HCT116 (cell line): ENCODE measurements around the gene TJP1. TPM values are rescaled to one million over a fixed set of nuclear protein-coding genes. Genes with fewer than 3 reads are reported as not detected.

Experiments
- ATAC-seq: fragments of 200-7000 bp; cut with Tn5 transposase; 2 replicates; pipeline ENCODE4 v1.9.1; 2020; ENCODE audit warnings: mild to moderate bottlenecking, moderate library complexity
- BruUV-seq: library from RNA; stranded (reverse); fragments of 400-500 nt; replicated peaks from 2 replicates; lab custom pipeline; 2021; lab: Mats Ljungman, UMichigan
- CTCF ChIA-PET: fragments of 300-600 bp; sonication (Branson Sonifier 250); formaldehyde crosslinking; loops from one replicate; lab custom pipeline; 2021; ENCODE audit warnings: antibody characterized with exemption; lab: Charles Lee
- POLR2A ChIA-PET: fragments of 300-600, 350-600 bp; sonication (Branson Sonifier 250); formaldehyde crosslinking; loops from one replicate; lab custom pipeline; 2021; ENCODE audit warnings: antibody characterized with exemption; lab: Charles Lee
- RAD21 ChIA-PET, 2 experiments: fragments of 300-600 bp; sonication (Branson Sonifier 250); formaldehyde crosslinking; loops; one replicate each; lab custom pipeline; 2023; ENCODE audit warnings: low total read pairs in 2 of 2; ENCODE audit not compliant: uncharacterized antibody in 2 of 2, unreplicated experiment in 2 of 2, low non-redundant PET in 1 of 2; lab: Charles Lee
- DNase-seq: peaks from one replicate; pipeline ENCODE4 v3.0.0-alpha.2; 2010; ENCODE audit warnings: low read depth, low spot score
- H2AFZ ChIP-seq: fragments of 200-600 bp; shearing (Covaris generic), sonication (generic); 2 replicates; pipeline ENCODE4 v1.6.1; 2017; ENCODE audit warnings: low read depth, mixed run types, mixed read lengths, antibody characterized with exemption, low read length; ENCODE audit not compliant: poor library complexity, severe bottlenecking
- H3K27ac ChIP-seq: 2 replicates; pipeline ENCODE4 v1.5.1; 2012; ENCODE audit warnings: low read depth, low read length
- H3K27me3 ChIP-seq: fragments of 200-600 bp; sonication (generic); 2 replicates; pipeline ENCODE4 v1.6.1; 2016; ENCODE audit warnings: mixed run types, low read length, mixed read lengths; ENCODE audit not compliant: insufficient read depth
- H3K36me3 ChIP-seq, 2 experiments: fragments of 200-500 bp in 1 of 2; fragments of 200-600 bp in 1 of 2; sonication (Bioruptor generic) in 1 of 2; sonication (generic) in 1 of 2; 2 replicates each; pipeline versions ENCODE4 v1.5.1 to v1.6.1; 2014 to 2016; ENCODE audit warnings: low read length in 2 of 2, inconsistent platforms in 1 of 2, mixed read lengths in 1 of 2, mixed run types in 1 of 2; ENCODE audit not compliant: insufficient read depth in 2 of 2, control insufficient read depth in 1 of 2
- H3K4me1 ChIP-seq, 2 experiments: fragments of 200-600 bp in 1 of 2; sonication (generic) in 1 of 2; 2 replicates each; pipeline versions ENCODE4 v1.5.1 to v1.6.1; 2012 to 2017; ENCODE audit warnings: low read length in 2 of 2, inconsistent platforms in 1 of 2, mild to moderate bottlenecking in 1 of 2, mixed read lengths in 1 of 2, mixed run types in 1 of 2, moderate library complexity in 1 of 2; ENCODE audit not compliant: insufficient read depth in 2 of 2, control insufficient read depth in 1 of 2
- H3K4me2 ChIP-seq: fragments of 200-600 bp; sonication (generic); 2 replicates; pipeline ENCODE4 v1.6.1; 2017; ENCODE audit warnings: mixed run types, low read length, mixed read lengths
- H3K4me3 ChIP-seq, 2 experiments: fragments of 200-600 bp in 1 of 2; sonication (generic) in 1 of 2; replicated peaks in 1 of 2; 2 replicates each; pipeline ENCODE4 v1.5.1; 2011 to 2016; ENCODE audit warnings: low read length in 2 of 2, control low read depth in 1 of 2, low read depth in 1 of 2, mild to moderate bottlenecking in 1 of 2, mixed read lengths in 1 of 2, mixed run types in 1 of 2
- H3K79me2 ChIP-seq: fragments of 200-600 bp; sonication (generic); 2 replicates; pipeline ENCODE4 v1.6.1; 2017; ENCODE audit warnings: mild to moderate bottlenecking, mixed run types, low read length, moderate library complexity, mixed read lengths; ENCODE audit not compliant: insufficient read depth
- H3K9ac ChIP-seq: fragments of 200-600 bp; sonication (generic); 2 replicates; pipeline ENCODE4 v1.6.1; 2016; ENCODE audit warnings: low read length, mixed read lengths
- H3K9me2 ChIP-seq: fragments of 200-600 bp; sonication (generic), shearing (Covaris generic); 2 replicates; pipeline ENCODE4 v1.6.1; 2017; ENCODE audit warnings: mixed run types, mild to moderate bottlenecking, moderate library complexity; ENCODE audit not compliant: insufficient read depth
- H3K9me3 ChIP-seq, 2 experiments: fragments of 200-500 bp in 1 of 2; fragments of 200-600 bp in 1 of 2; sonication (Bioruptor generic) in 1 of 2; sonication (generic) in 1 of 2; 2 replicates each; pipeline ENCODE4 v1.6.1; 2014 to 2017; ENCODE audit warnings: low read length in 2 of 2, mixed read lengths in 2 of 2, inconsistent platforms in 1 of 2, low read depth in 1 of 2, mild to moderate bottlenecking in 1 of 2, mixed run types in 1 of 2, moderate library complexity in 1 of 2; ENCODE audit not compliant: control insufficient read depth in 1 of 2, insufficient read depth in 1 of 2
- H4K20me1 ChIP-seq: fragments of 200-600 bp; sonication (generic), shearing (Covaris generic); 2 replicates; pipeline ENCODE4 v1.6.1; 2017; ENCODE audit warnings: mixed run types, mild to moderate bottlenecking, moderate library complexity; ENCODE audit not compliant: insufficient read depth
- CEBPB ChIP-seq: IDR thresholded peaks from 2 replicates; pipeline ENCODE4 v1.6.1; 2012; ENCODE audit warnings: low read depth
- CTCF ChIP-seq, 3 experiments: fragments of 200-600 bp in 1 of 3; sonication (generic) in 1 of 3; IDR thresholded peaks in 2 of 3; conservative IDR thresholded peaks in 1 of 3; 2 replicates each; pipeline ENCODE4 v1.5.1; 2012 to 2017; ENCODE audit warnings: low read depth in 2 of 3, low read length in 2 of 3, antibody characterized with exemption in 1 of 3, borderline replicate concordance in 1 of 3, control low read depth in 1 of 3, mild to moderate bottlenecking in 1 of 3, mixed read lengths in 1 of 3, mixed run types in 1 of 3, moderate library complexity in 1 of 3; ENCODE audit not compliant: insufficient read depth in 1 of 3
- ELF1 ChIP-seq: IDR thresholded peaks from 2 replicates; pipeline ENCODE4 v1.6.1; 2012; ENCODE audit warnings: low read depth, borderline replicate concordance
- EZH2 ChIP-seq: fragments of 200-600 bp; sonication (generic); IDR thresholded peaks from 2 replicates; pipeline ENCODE4 v1.6.1; 2017; ENCODE audit warnings: antibody characterized with exemption, mixed run types
- FOSL1 ChIP-seq: IDR thresholded peaks from 2 replicates; pipeline ENCODE4 v1.6.1; 2012; ENCODE audit warnings: low read depth
- JUND ChIP-seq: IDR thresholded peaks from 2 replicates; pipeline ENCODE4 v1.6.1; 2012
- POLR2A ChIP-seq: IDR thresholded peaks from 2 replicates; pipeline ENCODE4 v1.7.0; 2011; ENCODE audit warnings: borderline replicate concordance; ENCODE audit not compliant: insufficient read depth, insufficient read length; ENCODE audit errors: extremely low read depth
- POLR2AphosphoS5 ChIP-seq: IDR thresholded peaks from 2 replicates; pipeline ENCODE4 v1.6.1; 2011; ENCODE audit warnings: mild to moderate bottlenecking, low read depth, low read length, moderate library complexity
- RAD21 ChIP-seq: IDR thresholded peaks from 2 replicates; pipeline ENCODE4 v1.6.1; 2012; ENCODE audit warnings: low read depth, mild to moderate bottlenecking
- SIN3A ChIP-seq: IDR thresholded peaks from 2 replicates; pipeline ENCODE4 v1.6.1; 2012; ENCODE audit warnings: low read depth
- SP1 ChIP-seq: IDR thresholded peaks from 2 replicates; pipeline ENCODE4 v1.6.1; 2012; ENCODE audit warnings: low read depth
- TCF7L2 ChIP-seq: IDR thresholded peaks from 2 replicates; pipeline ENCODE4 v1.7.0; 2011; ENCODE audit warnings: borderline replicate concordance, inconsistent platforms; ENCODE audit not compliant: insufficient read depth, insufficient read length; ENCODE audit errors: extremely low read depth
- YY1 ChIP-seq: IDR thresholded peaks from 2 replicates; pipeline ENCODE4 v1.6.1; 2011; ENCODE audit warnings: low read length, low read depth, moderate library complexity, mild to moderate bottlenecking; ENCODE audit not compliant: insufficient replicate concordance; ENCODE audit errors: extremely low read depth
- ZFX ChIP-seq: fragments of 450-650 bp; IDR thresholded peaks from 2 replicates; pipeline ENCODE4 v1.6.1; 2017
- ZNF274 ChIP-seq: fragments of 200-500 bp; sonication (Bioruptor generic); IDR thresholded peaks from 2 replicates; pipeline ENCODE4 v1.6.1; 2014; ENCODE audit warnings: mild to moderate bottlenecking, low read depth, low read length, inconsistent platforms
- intact Hi-C: fragments of 100-400 bp; cut with micrococcal nuclease; formaldehyde crosslinking; loops from 2 replicates; pipeline ENCODE4 v1.10.0; 2022
- total RNA-seq: library from RNA; stranded (reverse); gene quantifications from one replicate; pipeline ENCODE4 v1.2.1, GENCODE V29; 2021; ENCODE audit not compliant: unreplicated experiment
- TF ChIP-seq, protein P1 (sequence below): IDR thresholded peaks from 2 replicates; pipeline ENCODE4 v1.6.1; 2012
- TF ChIP-seq, protein P2 (sequence below): IDR thresholded peaks from 2 replicates; pipeline ENCODE4 v1.6.1; 2012; ENCODE audit warnings: low read depth

The TJP1 gene
- total RNA-seq, 1 experiment from 2014 or later, result 83.6 TPM

DNA sequence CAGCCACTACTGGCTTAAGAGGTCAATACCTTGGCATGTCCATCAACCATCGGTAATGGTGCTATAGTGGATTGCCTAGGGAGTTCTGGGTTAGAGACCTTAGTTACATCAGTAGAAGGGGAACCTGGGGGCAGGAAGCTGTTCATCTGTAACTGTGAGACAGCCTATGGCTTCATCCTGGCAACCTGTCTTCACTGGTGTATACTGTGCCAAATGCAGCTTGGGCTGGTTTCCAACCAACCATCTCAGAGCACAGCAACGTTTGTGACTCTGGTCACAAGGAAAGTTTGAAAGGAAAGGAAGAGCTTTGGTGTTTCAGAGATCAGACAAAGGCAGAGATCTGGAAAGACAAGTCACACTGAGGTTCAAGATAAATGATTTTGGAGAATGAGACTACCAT lies 93.8 kb downstream of the TJP1 start (continued):
- TF ChIP-seq CTCF (IDR thresholded peaks at IDR 0.05 in 2 of 3, conservative IDR thresholded peaks at IDR 0.05 in 1 of 3; ENCODE audit: borderline replicate concordance in 1 of 3, insufficient read depth in 1 of 3, low read depth in 2 of 3, low read length in 2 of 3) (no peak), POLR2AphosphoS5 (no peak), SIN3A (no peak), POLR2A (no peak), TCF7L2 (no peak), RAD21 (no peak), ELF1 (no peak), EZH2 (no peak)
- TF ChIP-seq, protein P1, sequence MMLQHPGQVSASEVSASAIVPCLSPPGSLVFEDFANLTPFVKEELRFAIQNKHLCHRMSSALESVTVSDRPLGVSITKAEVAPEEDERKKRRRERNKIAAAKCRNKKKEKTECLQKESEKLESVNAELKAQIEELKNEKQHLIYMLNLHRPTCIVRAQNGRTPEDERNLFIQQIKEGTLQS, result no peak

DNA sequence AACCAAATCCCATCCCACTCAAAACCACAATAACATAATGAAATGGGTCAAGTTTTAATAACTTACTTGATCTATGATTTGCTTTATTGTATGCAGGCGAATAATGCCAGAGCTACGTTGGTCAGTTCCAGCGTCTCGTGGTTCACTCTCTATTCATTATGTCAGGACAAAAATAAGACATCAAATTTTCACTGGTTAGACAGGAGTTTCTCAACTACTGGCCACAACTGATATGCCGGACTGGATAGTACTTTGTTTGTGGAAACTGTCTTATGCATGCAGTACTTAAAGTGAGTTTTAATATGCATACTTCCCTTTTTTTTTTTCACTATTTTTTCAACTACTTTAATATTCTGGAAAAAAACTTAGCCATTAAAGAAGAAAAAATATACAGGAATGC lies 94.4 kb downstream of the TJP1 start:
- no peak overlapping the region for H3K27ac ChIP-seq
- peaks cover 2 to 3% of the 10 kb centered on the region in 2 experiments; a peak in 1 of 4 replicates for H3K9me3 ChIP-seq
- H3K9me2 ChIP-seq, result no peaks in the 10 kb centered on the region
- H3K36me3 ChIP-seq, result peaks cover 38 to 51% of the 10 kb centered on the region in 2 experiments
- CTCF ChIA-PET, result no interaction called here
- H3K27me3 ChIP-seq, result no peaks in the 10 kb centered on the region
- no peak overlapping the region for H3K9ac ChIP-seq
- H3K79me2 ChIP-seq, result no peaks in the 10 kb centered on the region; the same call in 1 of the 2 replicates
- DNase-seq (no peak), ATAC-seq (no peak)
- no peaks in the 10 kb centered on the region for H3K4me1 ChIP-seq
- RAD21 ChIA-PET, result no interaction called here
- no peak overlapping the region for H3K4me2 ChIP-seq
- no peak overlapping the region for H2AFZ ChIP-seq
- H3K4me3 ChIP-seq, result no peak overlapping the region
- POLR2A ChIA-PET, result no interaction called here
- no TSS peak for BruUV-seq
- H4K20me1 ChIP-seq, result no peaks in the 10 kb centered on the region
- intact Hi-C loops, result no loop called here
- TF ChIP-seq FOSL1 (no peak), YY1 (no peak), SP1 (no peak), JUND (no peak), POLR2A (no peak), CTCF (IDR thresholded peaks at IDR 0.05 in 2 of 3, conservative IDR thresholded peaks at IDR 0.05 in 1 of 3; ENCODE audit: borderline replicate concordance in 1 of 3, insufficient read depth in 1 of 3, low read depth in 2 of 3, low read length in 2 of 3) (no peak), TCF7L2 (no peak), ZNF274 (no peak), CEBPB (no peak), SIN3A (no peak), ZFX (no peak)
- TF ChIP-seq, protein P2, sequence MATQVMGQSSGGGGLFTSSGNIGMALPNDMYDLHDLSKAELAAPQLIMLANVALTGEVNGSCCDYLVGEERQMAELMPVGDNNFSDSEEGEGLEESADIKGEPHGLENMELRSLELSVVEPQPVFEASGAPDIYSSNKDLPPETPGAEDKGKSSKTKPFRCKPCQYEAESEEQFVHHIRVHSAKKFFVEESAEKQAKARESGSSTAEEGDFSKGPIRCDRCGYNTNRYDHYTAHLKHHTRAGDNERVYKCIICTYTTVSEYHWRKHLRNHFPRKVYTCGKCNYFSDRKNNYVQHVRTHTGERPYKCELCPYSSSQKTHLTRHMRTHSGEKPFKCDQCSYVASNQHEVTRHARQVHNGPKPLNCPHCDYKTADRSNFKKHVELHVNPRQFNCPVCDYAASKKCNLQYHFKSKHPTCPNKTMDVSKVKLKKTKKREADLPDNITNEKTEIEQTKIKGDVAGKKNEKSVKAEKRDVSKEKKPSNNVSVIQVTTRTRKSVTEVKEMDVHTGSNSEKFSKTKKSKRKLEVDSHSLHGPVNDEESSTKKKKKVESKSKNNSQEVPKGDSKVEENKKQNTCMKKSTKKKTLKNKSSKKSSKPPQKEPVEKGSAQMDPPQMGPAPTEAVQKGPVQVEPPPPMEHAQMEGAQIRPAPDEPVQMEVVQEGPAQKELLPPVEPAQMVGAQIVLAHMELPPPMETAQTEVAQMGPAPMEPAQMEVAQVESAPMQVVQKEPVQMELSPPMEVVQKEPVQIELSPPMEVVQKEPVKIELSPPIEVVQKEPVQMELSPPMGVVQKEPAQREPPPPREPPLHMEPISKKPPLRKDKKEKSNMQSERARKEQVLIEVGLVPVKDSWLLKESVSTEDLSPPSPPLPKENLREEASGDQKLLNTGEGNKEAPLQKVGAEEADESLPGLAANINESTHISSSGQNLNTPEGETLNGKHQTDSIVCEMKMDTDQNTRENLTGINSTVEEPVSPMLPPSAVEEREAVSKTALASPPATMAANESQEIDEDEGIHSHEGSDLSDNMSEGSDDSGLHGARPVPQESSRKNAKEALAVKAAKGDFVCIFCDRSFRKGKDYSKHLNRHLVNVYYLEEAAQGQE, result no peak
- TF ChIP-seq, protein P1, result no peak
